Right forelimb (tissue), 1 donor: ENCODE data around the gene YIF1A.

Experiments
- DNase-seq: peaks from one replicate; pipeline ENCODE4 v3.0.0-alpha.2; 2018

The YIF1A gene, protein sequence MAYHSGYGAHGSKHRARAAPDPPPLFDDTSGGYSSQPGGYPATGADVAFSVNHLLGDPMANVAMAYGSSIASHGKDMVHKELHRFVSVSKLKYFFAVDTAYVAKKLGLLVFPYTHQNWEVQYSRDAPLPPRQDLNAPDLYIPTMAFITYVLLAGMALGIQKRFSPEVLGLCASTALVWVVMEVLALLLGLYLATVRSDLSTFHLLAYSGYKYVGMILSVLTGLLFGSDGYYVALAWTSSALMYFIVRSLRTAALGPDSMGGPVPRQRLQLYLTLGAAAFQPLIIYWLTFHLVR

GRCh38 chr11:66288671-66289547, at the start of gene YIF1A:
YIF1A (minus strand) TSS chr11:66289143; CDS start chr11:66288985, 158 bp downstream.
- peak; percentile 98 for DNase-seq

DNA sequence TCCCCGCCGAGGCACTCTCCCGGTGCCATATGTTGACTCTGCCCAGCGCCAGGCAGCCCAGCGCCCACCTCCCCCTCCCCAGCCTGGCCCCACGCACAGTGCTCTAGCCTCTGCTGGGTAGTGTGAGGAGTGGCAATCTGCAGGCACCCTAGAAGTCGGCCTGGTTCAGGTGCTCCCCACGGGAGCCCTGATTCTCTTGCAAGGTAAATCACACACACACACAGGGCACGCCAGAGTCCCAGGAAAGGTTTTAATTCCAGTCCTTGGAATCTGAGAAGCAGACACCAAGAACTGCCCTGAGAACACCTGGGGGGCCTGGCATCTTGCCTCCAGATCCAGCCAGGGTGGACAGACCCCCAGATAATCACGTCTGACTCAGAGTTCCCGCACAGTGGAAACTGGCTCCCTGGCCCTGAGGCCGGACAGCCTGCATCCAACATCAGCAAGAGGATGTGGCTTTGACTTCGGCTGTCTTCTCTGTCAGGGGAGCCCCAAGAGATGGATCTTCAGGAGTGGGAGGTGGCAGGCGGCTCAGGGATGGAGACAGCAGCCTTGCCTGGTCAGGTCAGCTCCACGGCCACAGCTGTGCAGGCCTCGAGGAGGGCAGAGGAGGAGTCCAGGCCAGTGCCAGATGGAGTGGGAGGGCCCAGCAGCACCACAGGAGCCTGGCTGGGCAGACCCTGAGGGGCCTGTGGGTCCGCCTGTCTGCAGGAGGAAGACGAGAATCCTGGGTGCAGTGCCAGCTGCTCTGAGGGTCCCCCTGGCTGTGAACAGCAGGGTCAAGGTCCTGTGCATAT, 48.4 kb upstream of the YIF1A start:
- DNase-seq = peak; percentile 43

- peak; percentile 71 for DNase-seq
These were observed 47.5 kb upstream of the YIF1A start, which contains the start of gene RIN1 for GRCh38 chr11:66336234-66337102. RIN1 (minus strand) TSS chr11:66336434; CDS start chr11:66336402, 32 bp downstream.

GRCh38 chr11:66335531-66336233, 46.7 kb upstream of the YIF1A start:
- DNase-seq = peak; percentile 73

DNA sequence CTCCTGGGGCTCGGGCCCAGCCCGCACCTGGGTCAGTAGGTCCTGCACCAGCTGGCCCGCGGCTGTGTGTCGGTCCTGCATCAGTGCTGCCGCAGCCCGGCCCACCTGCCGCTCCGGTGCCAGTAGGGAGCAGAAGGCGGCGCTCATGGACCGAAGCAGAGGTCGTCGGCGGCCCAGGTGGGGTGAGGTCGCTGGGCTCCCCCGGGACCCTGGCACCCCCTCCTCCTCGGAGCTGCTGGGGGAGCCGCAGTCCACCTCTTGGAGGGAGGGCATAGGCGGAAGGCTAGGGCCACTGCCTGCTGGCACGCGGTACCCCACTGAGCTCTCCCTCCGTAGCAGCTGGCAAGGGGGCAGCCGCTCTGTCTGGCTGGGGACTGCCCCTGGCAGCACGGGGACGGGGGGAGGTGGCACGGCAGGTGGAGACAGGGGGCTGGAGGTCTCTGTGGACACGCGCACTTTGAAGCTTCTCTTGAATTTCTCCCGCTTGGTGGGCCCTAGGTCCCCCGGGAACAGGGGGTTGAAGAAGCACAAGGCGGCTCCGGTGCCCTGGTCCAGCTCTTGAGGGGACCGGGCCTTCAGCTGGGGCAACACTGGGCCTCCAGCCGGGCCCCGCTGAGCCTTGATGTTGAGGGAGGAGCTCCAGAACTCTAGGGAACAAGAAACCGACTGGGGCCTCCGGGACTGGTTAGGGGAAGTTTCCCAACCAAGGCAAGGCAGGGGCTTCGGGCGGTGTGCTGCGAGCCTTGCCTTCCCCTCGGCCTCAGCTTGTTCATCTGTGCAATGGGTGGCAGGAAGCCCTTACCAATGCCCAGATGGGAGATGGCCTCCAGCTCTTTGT, 45.9 kb upstream of the YIF1A start:
- peak; percentile 45 for DNase-seq

GRCh38 chr11:66333896-66334604, 45.1 kb upstream of the YIF1A start:
- DNase-seq = peak; percentile 45

- DNase-seq = no peak
These were observed 44.4 kb upstream of the YIF1A start for GRCh38 chr11:66333220-66333877.

GRCh38 chr11:66332371-66333219, 43.7 kb upstream of the YIF1A start:
- DNase-seq = peak; percentile 31

GRCh38 chr11:66331542-66332370, 42.8 kb upstream of the YIF1A start:
- peak; percentile 31 for DNase-seq

- DNase-seq = peak; percentile 45
These were observed 42.0 kb upstream of the YIF1A start for GRCh38 chr11:66330931-66331330.

DNA sequence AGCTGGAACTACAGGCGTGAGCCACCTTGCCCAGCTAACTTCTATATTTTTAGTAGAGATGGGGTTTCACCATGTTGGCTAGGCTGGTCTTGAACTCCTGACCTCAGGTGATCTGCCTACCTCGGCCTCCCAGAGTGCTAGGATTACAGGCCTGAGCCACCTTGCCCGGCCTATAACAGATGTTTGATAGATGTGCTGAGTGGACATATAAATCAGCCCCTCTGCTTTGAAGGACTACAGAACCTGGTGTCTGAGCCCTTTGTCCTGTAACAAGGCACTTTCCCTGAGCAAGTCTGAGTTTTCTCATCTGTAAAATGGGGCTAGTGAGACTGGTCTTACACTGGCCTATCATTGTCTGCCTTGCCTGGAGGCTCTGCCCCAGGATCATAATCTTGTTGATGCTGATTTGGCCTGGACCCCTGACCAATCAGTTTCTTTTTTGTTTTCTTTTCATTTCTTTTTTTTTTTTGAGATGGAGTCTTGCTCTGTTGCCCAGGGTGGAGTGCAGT, 40.3 kb upstream of the YIF1A start:
- DNase-seq = no peak

DNA sequence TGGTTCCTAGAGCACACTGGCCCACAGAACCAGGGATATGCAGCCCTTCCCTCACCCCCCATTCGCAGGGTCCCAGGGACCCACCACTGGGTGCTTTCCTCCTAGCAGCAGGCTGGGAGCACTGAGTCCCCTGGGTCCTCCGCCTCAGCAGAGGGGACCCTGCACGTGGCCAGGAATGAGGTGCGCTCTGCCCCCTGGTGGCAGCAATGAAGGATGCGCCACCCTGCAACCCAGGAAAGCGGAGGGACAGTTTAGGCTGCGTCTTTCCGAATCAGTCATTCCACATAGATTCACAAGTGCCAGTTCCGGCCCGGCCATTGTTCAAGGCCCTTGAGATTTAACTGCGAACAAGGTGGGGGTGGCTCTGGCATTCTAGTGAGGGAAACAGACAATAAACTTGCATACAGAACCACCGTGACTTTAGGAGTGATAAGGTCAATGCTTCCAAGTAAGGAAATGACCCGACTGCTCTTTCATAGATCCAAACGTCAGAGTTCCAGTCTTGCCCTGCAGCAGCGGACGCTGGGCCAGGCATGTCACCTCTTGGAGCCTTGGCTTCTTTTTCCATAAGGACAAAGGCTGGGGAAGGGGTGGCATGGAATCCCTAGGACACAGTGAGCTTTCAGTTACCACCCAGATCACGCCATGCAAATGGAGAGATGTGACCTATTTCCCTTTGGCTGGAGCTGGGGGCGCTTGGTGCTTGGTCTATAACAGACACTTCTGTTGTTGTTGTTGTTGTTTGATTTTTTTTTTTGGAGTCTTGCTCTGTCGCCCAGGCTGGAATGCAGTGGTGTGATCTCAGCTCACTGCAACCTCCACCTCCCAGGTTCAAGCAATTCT, 39.6 kb upstream of the YIF1A start:
- peak; percentile 84 for DNase-seq

DNA sequence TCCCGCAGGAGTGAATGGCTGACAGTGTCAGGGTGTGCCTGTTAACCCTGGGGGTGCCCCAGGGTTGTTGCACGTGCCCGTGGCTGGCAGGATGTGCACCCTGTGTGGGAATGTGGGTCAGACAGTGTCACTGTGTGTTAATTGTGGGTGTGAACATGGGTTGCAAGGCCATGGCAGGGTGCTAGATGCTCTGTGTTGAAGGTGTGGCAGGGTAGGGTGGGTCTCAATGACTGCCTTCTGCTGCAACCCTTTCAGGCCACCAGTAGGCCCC, 39.0 kb upstream of the YIF1A start:
- no peak for DNase-seq

DNA sequence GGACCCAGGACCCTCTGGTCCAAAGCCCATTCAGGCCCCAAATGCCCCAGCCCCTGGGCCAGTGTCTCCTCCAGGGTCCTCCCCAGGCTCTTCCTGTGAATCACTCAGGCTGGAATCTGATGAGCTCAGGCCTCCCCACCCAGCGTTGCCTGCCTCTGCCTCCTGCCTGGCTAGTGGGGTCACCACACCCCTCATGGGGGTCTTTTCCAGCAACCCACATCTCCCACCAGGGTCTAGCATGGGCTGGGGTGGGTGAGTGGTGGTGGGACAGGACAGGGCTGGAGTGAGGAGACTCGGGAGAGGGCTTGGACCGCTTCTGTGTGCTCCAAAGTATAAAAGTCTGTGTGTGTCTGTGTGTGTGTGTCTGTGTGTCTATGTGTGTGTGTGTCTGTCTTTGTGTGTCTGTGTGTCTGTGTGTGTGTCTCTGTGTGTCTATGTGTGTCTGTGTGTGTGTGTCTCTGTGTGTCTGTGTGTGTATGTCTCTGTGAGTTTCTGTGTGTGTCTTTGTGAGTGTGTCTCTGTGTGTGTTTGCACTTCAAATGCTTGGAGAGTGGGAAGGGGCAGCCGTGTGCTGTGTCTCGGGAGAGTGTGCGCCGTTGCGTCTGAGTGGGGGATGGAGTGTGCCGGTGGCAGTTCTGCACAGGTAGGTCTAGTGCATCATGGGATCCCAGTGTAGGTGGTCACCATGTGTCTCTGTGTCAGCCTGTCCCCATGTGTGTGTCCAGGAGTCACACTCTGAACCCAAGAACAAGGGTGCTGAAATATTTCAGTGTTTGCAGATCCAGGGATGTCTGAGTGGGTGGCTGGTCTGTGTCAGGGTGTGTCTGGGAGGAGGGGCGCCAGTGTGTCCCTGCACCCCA, 38.5 kb upstream of the YIF1A start:
- no peak for DNase-seq
